Measurements from ENCODE around the gene SLA2. TPM values are rescaled to one million over a fixed set of nuclear protein-coding genes. Genes with fewer than 3 reads are reported as not detected.
A peak's percentile ranks its signal among the peaks of the same experiment; 100 is the strongest.
"Not testable (repeated sequence)": the region's sequence is repeated elsewhere in the genome, so short reads cannot be mapped to it uniquely, and the experiment has no call there.

The SLA2 gene, protein sequence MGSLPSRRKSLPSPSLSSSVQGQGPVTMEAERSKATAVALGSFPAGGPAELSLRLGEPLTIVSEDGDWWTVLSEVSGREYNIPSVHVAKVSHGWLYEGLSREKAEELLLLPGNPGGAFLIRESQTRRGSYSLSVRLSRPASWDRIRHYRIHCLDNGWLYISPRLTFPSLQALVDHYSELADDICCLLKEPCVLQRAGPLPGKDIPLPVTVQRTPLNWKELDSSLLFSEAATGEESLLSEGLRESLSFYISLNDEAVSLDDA
- 0.21 TPM for total RNA-seq

DNA sequence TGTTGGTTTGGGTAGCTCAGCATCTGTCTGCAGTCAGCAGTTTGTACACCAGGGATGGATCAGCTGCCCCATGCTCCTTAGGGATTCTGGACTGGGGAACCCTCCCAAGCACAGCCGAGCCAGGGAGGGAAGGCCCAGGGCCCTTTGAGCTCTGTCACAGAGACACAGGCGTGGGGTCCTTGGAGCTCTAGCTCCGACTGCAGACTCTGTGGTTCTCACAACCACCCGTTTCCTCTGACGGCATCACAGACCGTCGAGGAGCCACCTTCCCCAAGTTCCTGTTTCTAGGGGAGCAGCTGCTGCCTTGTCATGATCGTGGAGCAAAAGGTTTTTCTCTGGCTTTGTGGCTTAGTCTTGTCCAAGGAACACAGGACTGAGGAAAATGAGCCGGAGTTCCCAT is at the start of gene SLA2:
Gene SLA2 (minus strand): TSS at position 199 of the 400 bp plus-strand sequence. CDS start 4,861 bp downstream, outside the sequence.
- no peak for DNase-seq

GRCh38 chr20:36695467-36695866 is 49.5 kb upstream of the SLA2 start:
- not testable (repeated sequence) for DNase-seq

DNA sequence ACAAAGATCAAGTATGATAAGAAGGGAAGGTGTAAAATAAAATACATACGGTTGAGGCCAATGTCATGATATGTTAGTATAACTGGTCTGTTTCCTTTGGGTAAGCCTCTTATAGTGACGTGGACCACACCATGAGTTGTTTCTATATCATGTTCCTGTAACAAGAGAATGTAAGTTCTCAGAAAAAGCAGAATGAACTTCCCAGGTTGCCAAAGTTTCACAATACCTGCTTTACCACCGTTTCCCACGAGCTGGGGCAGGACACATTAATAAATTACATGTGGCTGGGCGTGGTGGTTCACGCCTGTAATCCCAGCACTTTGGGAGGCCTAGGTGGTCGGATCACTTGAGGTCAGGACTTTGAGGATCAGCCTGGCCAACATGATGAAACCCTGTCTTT is 42.6 kb upstream of the SLA2 start:
- DNase-seq = no peak

DNA sequence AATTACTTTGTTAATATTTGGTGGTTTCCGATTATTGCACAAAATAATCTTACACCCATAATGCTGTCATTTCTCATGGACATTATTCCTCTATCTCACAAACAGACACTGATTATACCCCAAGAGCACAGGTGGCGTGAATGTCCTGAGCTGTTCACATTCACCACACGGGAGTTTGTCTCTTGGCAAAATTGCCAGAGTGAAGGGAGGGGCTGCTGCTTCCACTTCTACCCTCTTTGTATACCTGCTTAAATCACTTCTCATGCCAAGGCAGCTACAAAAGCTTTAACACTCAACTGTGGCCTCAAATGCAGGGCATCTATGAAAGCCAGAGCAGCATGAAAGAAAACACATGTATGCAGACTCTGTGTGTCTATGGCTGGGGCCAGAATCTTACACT is 41.9 kb upstream of the SLA2 start:
- no peak for DNase-seq

DNA sequence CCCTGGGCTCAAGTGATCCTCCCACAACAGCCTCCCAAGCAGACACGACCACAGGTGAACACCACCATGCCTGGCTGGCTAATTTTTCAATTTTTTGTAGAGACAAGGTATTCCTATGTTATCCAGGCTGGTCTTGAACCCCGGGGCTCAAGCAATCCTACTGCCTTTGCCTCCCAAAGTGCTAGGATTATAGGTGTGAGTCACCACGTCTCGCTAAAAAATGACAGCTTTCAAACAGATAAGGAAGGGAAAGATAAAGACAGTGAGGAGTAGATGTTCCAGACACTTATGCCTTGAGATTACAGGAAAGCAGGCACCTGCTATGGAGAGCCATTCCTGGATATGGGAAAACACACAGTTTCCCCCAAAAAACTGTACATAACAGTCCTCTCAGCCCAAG is 40.9 kb upstream of the SLA2 start:
- no peak for DNase-seq

GRCh38 chr20:36686504-36686903 is 40.5 kb upstream of the SLA2 start:
- DNase-seq = no peak

DNA sequence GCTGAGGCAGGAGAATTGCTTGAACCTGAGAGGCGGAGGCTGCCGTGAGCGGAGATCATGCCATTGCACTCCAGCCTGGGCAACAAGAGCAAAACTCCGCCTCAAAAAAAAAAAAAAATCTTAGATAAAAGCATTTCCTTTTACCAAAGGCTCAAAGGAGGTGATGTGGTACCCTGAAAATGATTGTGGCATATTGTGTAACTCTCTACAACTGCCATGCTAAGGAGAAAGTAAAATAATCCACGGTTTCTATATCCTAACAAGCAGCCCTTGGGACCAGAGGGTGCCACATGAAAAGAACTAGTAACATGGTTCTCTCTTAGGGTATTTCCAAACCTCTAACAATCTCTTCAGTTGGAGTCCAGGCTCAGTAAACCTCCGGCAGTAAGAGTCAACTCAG is 38.8 kb upstream of the SLA2 start:
- DNase-seq = no peak

GRCh38 chr20:36682311-36682710 is 36.3 kb upstream of the SLA2 start:
- no peak for DNase-seq

DNA sequence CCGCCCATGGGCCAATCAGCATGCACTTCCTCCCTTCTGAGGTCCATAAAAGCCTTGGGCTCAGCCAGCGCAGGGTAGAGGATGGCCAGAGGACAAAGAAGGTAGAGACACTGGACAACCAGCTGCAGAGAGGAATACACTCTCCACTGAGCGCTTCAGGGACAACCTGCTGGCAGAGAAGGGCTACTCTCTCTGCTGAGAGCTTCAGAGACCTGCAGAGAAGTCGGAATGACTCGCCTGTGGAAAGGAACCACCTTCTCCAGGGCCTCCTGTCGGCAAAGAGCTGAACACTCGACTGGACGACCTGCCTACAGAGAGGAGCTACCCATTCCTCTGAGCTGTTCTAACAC is 31.4 kb upstream of the SLA2 start:
- no peak for DNase-seq

DNA sequence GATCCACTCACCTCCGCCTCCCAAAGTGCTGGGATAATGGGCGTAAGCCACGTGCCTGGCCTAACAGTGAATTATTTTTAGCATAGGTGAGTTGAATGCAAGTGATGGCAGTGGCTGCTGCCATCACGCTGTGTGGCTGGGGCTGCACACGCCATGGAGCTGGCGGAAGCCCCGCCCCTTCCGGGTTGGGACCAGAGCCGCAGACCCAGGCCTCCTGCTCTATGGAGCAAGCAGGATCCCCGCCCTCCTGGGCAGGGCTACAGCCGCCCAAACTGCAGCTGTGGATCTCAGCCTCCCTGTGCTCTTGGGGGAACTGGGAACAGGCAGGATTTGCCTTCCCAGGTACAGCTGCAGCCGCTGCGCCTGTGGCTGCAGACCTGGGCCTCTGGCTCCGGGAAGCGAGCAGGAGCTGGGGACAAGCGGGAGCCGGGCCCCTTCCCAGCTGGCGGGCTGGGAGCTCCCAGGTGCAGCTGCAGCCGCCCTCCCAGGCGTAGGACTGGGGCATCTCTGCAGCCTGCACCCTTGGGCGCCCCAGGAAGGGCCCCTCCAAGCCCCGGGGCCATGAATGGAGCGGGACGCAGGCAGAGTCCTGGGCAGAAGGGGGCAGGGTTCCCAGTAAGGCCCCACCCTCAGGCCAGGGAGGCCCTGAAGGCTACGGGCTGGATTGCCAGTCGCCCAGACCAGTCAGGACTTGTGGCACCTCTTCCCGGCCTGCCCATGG is 30.9 kb upstream of the SLA2 start:
- no peak for DNase-seq

DNA sequence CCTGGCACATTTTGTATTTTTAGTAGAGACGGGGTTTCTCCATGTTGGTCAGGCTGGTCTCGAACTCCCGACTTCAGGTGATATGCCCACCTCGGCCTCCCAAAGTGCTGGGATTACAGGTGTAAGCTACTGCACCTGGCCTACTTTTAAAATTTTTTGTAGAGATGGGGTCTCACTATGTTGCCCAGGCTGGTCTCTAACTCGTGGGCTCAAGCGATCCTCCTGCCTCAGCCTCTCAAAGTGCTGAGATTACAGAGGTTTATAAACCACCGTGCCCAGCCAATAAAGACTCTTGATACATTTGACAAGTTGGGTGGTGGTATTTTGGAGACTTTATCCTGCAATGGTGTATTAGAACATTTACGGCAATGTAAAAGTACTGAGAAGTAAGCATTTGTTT is 29.5 kb upstream of the SLA2 start:
- DNase-seq = not testable (repeated sequence)

GRCh38 chr20:36672991-36673390 is 27.0 kb upstream of the SLA2 start:
- DNase-seq = peak; percentile 32

GRCh38 chr20:36670665-36671357 is 24.8 kb upstream of the SLA2 start:
- DNase-seq = no peak

DNA sequence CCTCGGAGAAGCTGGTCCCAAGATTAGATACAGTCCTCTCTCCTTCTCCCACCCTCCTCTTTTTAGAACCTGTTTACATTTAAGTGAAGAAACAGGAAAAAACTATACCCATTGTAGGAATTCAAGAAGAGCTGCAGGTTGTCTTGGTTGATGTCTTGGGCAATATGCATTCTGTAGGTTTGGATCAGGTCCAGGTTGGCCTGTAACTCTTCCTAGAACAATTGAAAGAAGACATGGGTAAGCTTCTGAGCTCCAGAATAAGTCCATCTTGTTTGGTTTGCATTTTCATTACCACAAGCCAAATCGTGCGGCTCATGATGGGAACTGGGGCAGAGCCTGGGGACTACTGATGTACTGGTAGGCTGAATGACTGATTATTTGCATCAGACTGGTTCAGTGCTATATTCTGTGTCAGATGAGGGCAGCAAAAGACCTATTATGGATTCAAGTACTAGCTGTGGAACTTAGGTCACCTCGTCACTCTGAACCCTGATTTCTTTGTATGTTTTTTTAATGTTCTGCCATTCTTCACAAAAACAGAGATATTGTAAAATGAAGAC is 20.3 kb upstream of the SLA2 start:
- DNase-seq = peak; percentile 28

GRCh38 chr20:36663031-36663430 is 17.0 kb upstream of the SLA2 start:
- no peak for DNase-seq

GRCh38 chr20:36658300-36658699 is 12.3 kb upstream of the SLA2 start:
- DNase-seq = no peak

DNA sequence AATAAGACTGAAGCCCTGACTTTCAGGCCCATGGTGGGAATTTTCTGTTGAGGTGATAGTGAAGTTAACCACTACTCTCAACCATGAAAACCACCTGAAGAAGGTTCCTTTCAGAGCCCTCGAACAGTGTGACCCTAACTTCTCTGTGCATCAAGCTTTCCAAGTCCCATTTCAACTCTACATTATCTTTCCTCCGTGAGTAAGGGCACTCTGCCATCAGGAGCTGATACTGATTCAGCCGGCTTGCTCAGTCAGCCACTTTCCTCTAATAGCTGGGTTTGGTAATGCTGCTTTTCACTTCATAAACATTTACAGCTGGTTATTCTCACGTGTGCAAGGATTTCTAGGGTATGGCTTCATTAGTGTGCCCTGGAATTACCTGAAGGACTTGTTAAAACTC is 10.7 kb upstream of the SLA2 start:
- no peak for DNase-seq

DNA sequence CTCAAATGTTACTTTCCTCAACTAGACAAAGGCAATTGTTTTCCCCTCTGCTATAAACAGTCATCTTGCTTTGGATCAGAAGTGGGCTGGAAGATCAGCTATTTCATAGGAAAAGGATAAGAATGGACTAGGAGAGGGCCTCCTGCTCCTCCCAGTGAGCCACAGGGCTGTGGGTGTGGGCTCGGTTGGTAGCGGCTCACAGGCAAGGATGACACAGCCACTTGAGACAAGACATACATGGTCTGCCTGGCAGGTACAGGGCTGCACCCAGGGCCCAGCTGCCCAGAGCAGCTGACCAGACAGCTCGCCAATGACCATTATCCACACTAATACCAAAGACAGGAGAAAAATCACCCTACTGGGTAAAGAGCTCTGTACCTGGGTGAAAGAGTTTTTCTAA is 9.0 kb upstream of the SLA2 start:
- DNase-seq = no peak

DNA sequence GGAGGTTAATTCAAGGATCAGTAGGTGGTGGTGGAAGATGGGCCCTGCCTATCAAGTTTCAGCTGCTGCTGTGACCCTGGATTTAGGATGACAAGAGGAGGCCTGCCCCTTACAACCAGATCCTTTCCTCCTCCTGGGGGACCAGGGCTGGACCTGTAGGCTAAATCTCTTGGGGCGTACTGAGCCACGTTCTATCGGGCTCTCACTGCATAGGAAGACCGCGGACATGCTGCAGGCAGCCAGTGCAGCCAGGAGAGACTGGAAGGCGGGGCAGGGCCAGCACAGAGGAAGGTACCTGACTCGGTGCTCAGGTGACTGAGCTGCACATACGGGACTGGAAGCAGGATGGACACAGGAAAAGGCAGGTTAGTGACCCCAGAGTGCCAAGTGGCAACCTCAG is 8.5 kb upstream of the SLA2 start:
- DNase-seq = no peak

- no peak for DNase-seq
Measured at GRCh38 chr20:36653456-36653855, 7.5 kb upstream of the SLA2 start.

- no peak for DNase-seq
Measured at GRCh38 chr20:36647196-36648121, 1.5 kb upstream of the SLA2 start.

- no peak for DNase-seq
Measured at GRCh38 chr20:36646678-36647077, 682 bp upstream of the SLA2 start.
